Karpas-422 (cell line): ENCODE measurements around the gene CCZ1. TPM values are rescaled to one million over a fixed set of nuclear protein-coding genes. Genes with fewer than 3 reads are reported as not detected.
"Not testable (repeated sequence)": the region's sequence is repeated elsewhere in the genome, so short reads cannot be mapped to it uniquely, and the experiment has no call there.

Experiments used
- DNase-seq: peaks from one replicate; pipeline ENCODE4 v3.0.0-alpha.2; 2015
- H2AFZ ChIP-seq: fragments of 200-600 bp; sonication (generic); 2 replicates; pipeline ENCODE4 v1.6.1; 2014; ENCODE audit warnings: antibody characterized with exemption, low read length, mixed read lengths
- H3K27ac ChIP-seq: fragments of 200-600 bp; sonication (generic); 2 replicates; pipeline ENCODE4 v1.5.1; 2014; ENCODE audit warnings: mild to moderate bottlenecking, low read length, moderate library complexity
- H3K27me3 ChIP-seq: fragments of 200-600 bp; sonication (generic); 2 replicates; pipeline ENCODE4 v1.6.1; 2014; ENCODE audit warnings: low read length, mixed read lengths
- H3K36me3 ChIP-seq: fragments of 200-600 bp; sonication (generic); 2 replicates; pipeline ENCODE4 v1.6.1; 2014; ENCODE audit warnings: low read length, mixed read lengths; ENCODE audit not compliant: insufficient read depth
- H3K4me1 ChIP-seq: fragments of 200-600 bp; sonication (generic); 2 replicates; pipeline ENCODE4 v1.6.1; 2014; ENCODE audit warnings: mild to moderate bottlenecking, low read length, mixed read lengths
- H3K4me2 ChIP-seq: fragments of 200-600 bp; sonication (generic); 2 replicates; pipeline ENCODE4 v1.6.1; 2014; ENCODE audit warnings: low read length, low read depth, mild to moderate bottlenecking; ENCODE audit not compliant: poor library complexity, severe bottlenecking
- H3K4me3 ChIP-seq: fragments of 200-600 bp; sonication (generic); 2 replicates; pipeline ENCODE4 v1.5.1; 2014; ENCODE audit warnings: mild to moderate bottlenecking, antibody characterized with exemption, low read length, mixed read lengths
- H3K79me2 ChIP-seq: fragments of 200-600 bp; sonication (generic); 2 replicates; pipeline ENCODE4 v1.6.1; 2014; ENCODE audit warnings: mild to moderate bottlenecking, low read length, mixed read lengths
- H3K9ac ChIP-seq: fragments of 200-600 bp; sonication (generic); 2 replicates; pipeline ENCODE4 v1.6.0; 2014; ENCODE audit warnings: low read length
- H3K9me2 ChIP-seq: fragments of 200-600 bp; sonication (generic), shearing (Covaris generic); replicated peaks from 2 replicates; pipeline ENCODE4 v1.6.0; 2014; ENCODE audit warnings: mild to moderate bottlenecking, low read length, moderate library complexity; ENCODE audit not compliant: insufficient read depth
- H3K9me3 ChIP-seq: fragments of 300-700, 200-600 bp; sonication (generic); 2 replicates; pipeline ENCODE4 v1.6.1; 2014; ENCODE audit warnings: low read length, mixed read lengths
- H4K20me1 ChIP-seq: fragments of 200-600 bp; sonication (generic); 2 replicates; pipeline ENCODE4 v1.6.1; 2014; ENCODE audit warnings: mild to moderate bottlenecking, antibody characterized with exemption, low read length, low read depth; ENCODE audit not compliant: insufficient read depth
- total RNA-seq: library from RNA; depleted of rRNA; stranded (reverse); fragments of >200 nt; shearing (Covaris generic); gene quantifications from 2 replicates; pipeline ENCODE4 v1.2.3, GENCODE V29; 2014; ENCODE audit warnings: low replicate concordance

Gene CCZ1
- total RNA-seq, 1 experiment from 2014 or later = 52.1 TPM

GRCh38 chr7:5867060-5867459 lies 31.5 kb upstream of the CCZ1 start:
- H3K79me2 ChIP-seq = no peaks in the 10 kb centered on the region
- H3K4me2 ChIP-seq = no peak overlapping the region
- no peak for DNase-seq
- H3K36me3 ChIP-seq = no peaks in the 10 kb centered on the region
- no peaks in the 10 kb centered on the region for H4K20me1 ChIP-seq
- H3K9me2 ChIP-seq = no peaks in the 10 kb centered on the region
- no peaks in the 10 kb centered on the region for H3K9me3 ChIP-seq
- H2AFZ ChIP-seq = no peak overlapping the region
- H3K27ac ChIP-seq = no peak overlapping the region
- H3K4me3 ChIP-seq = no peak overlapping the region
- no peak overlapping the region for H3K9ac ChIP-seq
- no peaks in the 10 kb centered on the region for H3K27me3 ChIP-seq
- no peaks in the 10 kb centered on the region for H3K4me1 ChIP-seq

GRCh38 chr7:5868928-5869341 lies 29.6 kb upstream of the CCZ1 start:
- not testable (repeated sequence) for H3K4me2 ChIP-seq, H3K4me1 ChIP-seq, H3K79me2 ChIP-seq, H3K9ac ChIP-seq, H3K9me3 ChIP-seq, H2AFZ ChIP-seq, H3K4me3 ChIP-seq, H3K27me3 ChIP-seq, H3K36me3 ChIP-seq, H3K27ac ChIP-seq, H4K20me1 ChIP-seq, H3K9me2 ChIP-seq, DNase-seq

GRCh38 chr7:5869691-5870090 lies 28.8 kb upstream of the CCZ1 start:
- no peaks in the 10 kb centered on the region for H3K9me3 ChIP-seq
- H3K9me2 ChIP-seq = no peaks in the 10 kb centered on the region
- no peak overlapping the region for H2AFZ ChIP-seq
- H4K20me1 ChIP-seq = no peaks in the 10 kb centered on the region
- no peaks in the 10 kb centered on the region for H3K36me3 ChIP-seq
- DNase-seq = no peak
- H3K27me3 ChIP-seq = no peaks in the 10 kb centered on the region
- H3K4me2 ChIP-seq = no peak overlapping the region
- H3K4me3 ChIP-seq = no peak overlapping the region
- H3K9ac ChIP-seq = no peak overlapping the region
- no peak overlapping the region for H3K27ac ChIP-seq
- H3K79me2 ChIP-seq = no peaks in the 10 kb centered on the region
- H3K4me1 ChIP-seq = no peaks in the 10 kb centered on the region

GRCh38 chr7:5870311-5870710 lies 28.2 kb upstream of the CCZ1 start:
- H3K4me3 ChIP-seq = no peak overlapping the region
- no peaks in the 10 kb centered on the region for H3K79me2 ChIP-seq
- no peaks in the 10 kb centered on the region for H3K36me3 ChIP-seq
- H3K9ac ChIP-seq = no peak overlapping the region
- no peaks in the 10 kb centered on the region for H3K9me3 ChIP-seq
- H3K4me1 ChIP-seq = no peaks in the 10 kb centered on the region
- DNase-seq = no peak
- no peak overlapping the region for H3K27ac ChIP-seq
- H3K4me2 ChIP-seq = no peak overlapping the region
- no peaks in the 10 kb centered on the region for H4K20me1 ChIP-seq
- H3K27me3 ChIP-seq = no peaks in the 10 kb centered on the region
- no peaks in the 10 kb centered on the region for H3K9me2 ChIP-seq
- H2AFZ ChIP-seq = no peak overlapping the region

GRCh38 chr7:5872326-5872725 lies 26.2 kb upstream of the CCZ1 start:
- no peak overlapping the region for H3K9ac ChIP-seq
- H3K27me3 ChIP-seq = no peaks in the 10 kb centered on the region
- no peaks in the 10 kb centered on the region for H4K20me1 ChIP-seq
- H2AFZ ChIP-seq = no peak overlapping the region
- H3K4me3 ChIP-seq = no peak overlapping the region
- no peaks in the 10 kb centered on the region for H3K9me3 ChIP-seq
- H3K9me2 ChIP-seq = no peaks in the 10 kb centered on the region
- H3K27ac ChIP-seq = no peak overlapping the region
- H3K4me2 ChIP-seq = no peak overlapping the region
- no peak for DNase-seq
- no peaks in the 10 kb centered on the region for H3K79me2 ChIP-seq
- H3K4me1 ChIP-seq = no peaks in the 10 kb centered on the region
- no peaks in the 10 kb centered on the region for H3K36me3 ChIP-seq

- not testable (repeated sequence) for H3K9ac ChIP-seq, H2AFZ ChIP-seq, H3K4me1 ChIP-seq
Observed at GRCh38 chr7:5879591-5879990, 18.9 kb upstream of the CCZ1 start.

GRCh38 chr7:5880106-5880505 lies 18.4 kb upstream of the CCZ1 start:
- not testable (repeated sequence) for H3K27me3 ChIP-seq, H3K4me2 ChIP-seq, H3K4me1 ChIP-seq, DNase-seq, H4K20me1 ChIP-seq, H3K9me3 ChIP-seq, H3K79me2 ChIP-seq, H3K9me2 ChIP-seq, H3K36me3 ChIP-seq, H3K27ac ChIP-seq, H3K9ac ChIP-seq, H3K4me3 ChIP-seq, H2AFZ ChIP-seq

More at GRCh38 chr7:5879591-5879990, 18.9 kb upstream of the CCZ1 start:
- not testable (repeated sequence) for H3K4me3 ChIP-seq, H3K4me2 ChIP-seq, DNase-seq, H4K20me1 ChIP-seq, H3K9me2 ChIP-seq, H3K36me3 ChIP-seq, H3K9me3 ChIP-seq, H3K27me3 ChIP-seq, H3K27ac ChIP-seq, H3K79me2 ChIP-seq

- H3K9ac ChIP-seq, DNase-seq, H2AFZ ChIP-seq, H3K36me3 ChIP-seq, H3K4me1 ChIP-seq, H3K4me3 ChIP-seq, H3K9me3 ChIP-seq, H3K27ac ChIP-seq, H4K20me1 ChIP-seq, H3K9me2 ChIP-seq, H3K27me3 ChIP-seq, H3K79me2 ChIP-seq, H3K4me2 ChIP-seq: not testable (repeated sequence)
Observed at GRCh38 chr7:5884431-5884830, 14.1 kb upstream of the CCZ1 start.

- H3K79me2 ChIP-seq, H2AFZ ChIP-seq, H3K4me2 ChIP-seq, DNase-seq, H3K9ac ChIP-seq, H4K20me1 ChIP-seq, H3K4me1 ChIP-seq, H3K9me2 ChIP-seq, H3K27me3 ChIP-seq, H3K27ac ChIP-seq, H3K4me3 ChIP-seq, H3K9me3 ChIP-seq, H3K36me3 ChIP-seq: not testable (repeated sequence)
Observed at GRCh38 chr7:5888021-5888420, 10.5 kb upstream of the CCZ1 start.
